Activated T-helper 1 cell treated with anti-CD3 and anti-CD28 coated beads, Interleukin-12 subunit alpha, Interleukin-12 subunit beta, Interleukin-2, Interleukin-4 antibody, amounts not matched to agents 30 ng/mL and 10 ng/mL and 1 ng/mL, durations not matched to agents 14 hours and 24 hours and 36 hours (primary cell): ENCODE data around the gene GOLGA6L1. TPM values are rescaled to one million over a fixed set of nuclear protein-coding genes. Genes with fewer than 3 reads are reported as not detected.
"Not testable (repeated sequence)": the region's sequence is repeated elsewhere in the genome, so short reads cannot be mapped to it uniquely, and the experiment has no call there.

Source experiments
- DNase-seq: peaks from one replicate; pipeline ENCODE4 v3.0.0; 2021; ENCODE audit warnings: low spot score
- H3K27ac Mint-ChIP-seq: one replicate; pipeline ENCODE4 v1.8.0; 2021; ENCODE audit warnings: mild to moderate bottlenecking, mixed read lengths
- H3K27me3 Mint-ChIP-seq: one replicate; pipeline ENCODE4 v1.8.0; 2022; ENCODE audit warnings: mild to moderate bottlenecking, moderate library complexity, mixed read lengths; ENCODE audit not compliant: insufficient read depth
- H3K36me3 Mint-ChIP-seq: one replicate; pipeline ENCODE4 v1.8.0; 2021; ENCODE audit warnings: low read depth, mixed read lengths
- H3K4me1 Mint-ChIP-seq: one replicate; pipeline ENCODE4 v1.8.0; 2021; ENCODE audit warnings: low read depth, mixed read lengths
- H3K4me3 Mint-ChIP-seq: one replicate; pipeline ENCODE4 v1.8.0; 2021; ENCODE audit warnings: mild to moderate bottlenecking, moderate library complexity, mixed read lengths
- H3K9me3 Mint-ChIP-seq: one replicate; pipeline ENCODE4 v1.8.0; 2021; ENCODE audit warnings: mixed read lengths
- intact Hi-C: fragments of 100-400 bp; cut with micrococcal nuclease; formaldehyde crosslinking; loops from one replicate; pipeline ENCODE4 v1.15.1; 2024
- total RNA-seq: library from RNA; stranded (reverse); gene quantifications from 2 replicates; pipeline ENCODE4 v1.2.3, GENCODE V29; 2022

Gene GOLGA6L1, protein sequence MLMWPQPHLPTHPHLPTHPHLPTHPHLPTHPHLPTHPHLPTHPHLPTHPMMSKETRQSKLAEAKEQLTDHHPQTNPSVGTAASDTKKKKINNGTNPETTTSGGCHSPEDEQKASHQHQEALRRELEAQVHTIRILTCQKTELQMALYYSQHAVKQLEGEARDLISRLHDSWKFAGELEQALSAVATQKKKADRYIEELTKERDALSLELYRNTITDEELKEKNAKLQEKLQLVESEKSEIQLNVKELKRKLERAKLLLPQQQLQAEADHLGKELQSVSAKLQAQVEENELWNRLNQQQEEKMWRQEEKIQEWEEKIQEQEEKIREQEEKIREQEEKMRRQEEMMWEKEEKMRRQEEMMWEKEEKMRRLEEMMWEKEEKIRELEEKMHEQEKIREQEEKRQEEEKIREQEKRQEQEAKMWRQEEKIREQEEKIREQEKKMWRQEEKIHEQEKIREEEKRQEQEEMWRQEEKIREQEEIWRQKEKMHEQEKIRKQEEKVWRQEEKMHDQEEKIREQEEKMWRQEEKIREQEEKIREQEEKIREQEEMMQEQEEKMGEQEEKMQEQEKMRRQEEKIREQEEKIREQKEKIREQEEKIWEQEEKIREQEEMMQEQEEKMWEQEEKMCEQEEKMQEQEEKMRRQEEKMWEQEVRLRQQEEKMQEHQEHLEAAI
- not detected in 2 replicates for total RNA-seq

DNA sequence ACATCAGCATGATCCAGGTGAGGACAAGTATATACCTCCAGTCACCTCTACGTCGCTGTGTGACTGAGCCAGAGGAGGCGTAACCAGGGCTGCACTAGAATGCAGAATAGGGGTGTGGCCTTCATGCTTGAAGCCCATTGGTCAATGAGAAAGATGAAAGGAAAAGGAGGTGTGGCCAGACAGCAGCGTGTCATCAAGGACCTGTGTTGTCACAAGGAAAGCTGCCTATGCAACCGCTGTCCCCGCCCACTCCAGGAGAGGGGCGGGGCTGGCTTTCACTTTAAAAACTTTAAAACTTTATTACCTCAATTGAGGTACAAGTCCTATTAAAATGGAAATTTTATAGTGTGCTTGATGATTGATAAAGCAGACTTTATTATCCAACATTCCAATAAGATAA lies at the start of gene GOLGA6L1:
Gene GOLGA6L1 (minus strand): TSS at position 101 of the 400 bp plus-strand sequence. CDS start 91 bp downstream, at position 10.
- DNase-seq, H3K27me3 Mint-ChIP-seq, H3K4me1 Mint-ChIP-seq, intact Hi-C loops, H3K36me3 Mint-ChIP-seq, H3K9me3 Mint-ChIP-seq, H3K4me3 Mint-ChIP-seq, H3K27ac Mint-ChIP-seq: not testable (repeated sequence)

DNA sequence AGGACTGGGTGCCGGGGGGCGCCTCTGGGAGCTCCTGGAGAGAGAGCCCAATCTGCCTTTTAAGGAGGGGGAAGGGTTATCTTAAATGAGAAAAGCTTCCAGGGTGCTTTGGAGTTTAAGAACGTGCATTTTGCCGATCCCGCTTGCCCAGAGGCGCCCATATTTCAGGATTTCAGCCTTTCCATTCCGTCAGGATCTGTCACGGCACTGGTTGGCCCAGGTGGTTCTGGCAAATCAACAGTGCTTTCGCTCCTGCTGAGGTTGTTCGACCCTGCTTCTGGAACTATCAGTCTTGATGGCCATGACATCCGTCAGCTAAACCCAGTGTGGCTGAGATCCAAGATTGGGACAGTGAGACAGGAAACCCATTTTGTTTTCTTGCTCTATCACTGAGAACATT lies 44.6 kb upstream of the GOLGA6L1 start:
- not testable (repeated sequence) for H3K4me1 Mint-ChIP-seq

DNA sequence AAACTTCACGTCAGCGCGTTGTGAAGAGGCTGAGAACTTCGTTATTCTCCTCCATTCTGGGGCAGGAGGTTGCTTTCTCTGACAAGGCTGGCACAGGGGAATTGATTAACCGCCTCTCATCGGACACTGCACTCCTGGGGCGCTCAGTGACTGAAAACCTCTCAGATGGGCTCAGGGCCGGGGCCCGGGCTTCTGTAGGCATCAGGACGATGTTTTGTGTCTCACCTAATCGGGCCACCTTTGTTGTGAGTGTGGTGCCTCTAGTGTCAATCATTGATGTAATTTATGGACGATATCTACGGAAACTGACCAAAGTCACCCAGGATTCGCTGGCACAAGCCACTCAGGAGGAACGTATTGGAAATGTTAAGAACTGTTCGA lies 43.9 kb upstream of the GOLGA6L1 start:
- H3K4me3 Mint-ChIP-seq, H3K27me3 Mint-ChIP-seq, intact Hi-C loops, H3K27ac Mint-ChIP-seq, H3K4me1 Mint-ChIP-seq, H3K9me3 Mint-ChIP-seq, H3K36me3 Mint-ChIP-seq, DNase-seq: not testable (repeated sequence)

More for the DNA sequence above, 44.6 kb upstream of the GOLGA6L1 start:
- H3K27ac Mint-ChIP-seq, H3K9me3 Mint-ChIP-seq, DNase-seq, intact Hi-C loops, H3K27me3 Mint-ChIP-seq, H3K36me3 Mint-ChIP-seq, H3K4me3 Mint-ChIP-seq: not testable (repeated sequence)

- H3K36me3 Mint-ChIP-seq, DNase-seq, H3K27ac Mint-ChIP-seq, intact Hi-C loops, H3K4me1 Mint-ChIP-seq, H3K4me3 Mint-ChIP-seq, H3K27me3 Mint-ChIP-seq, H3K9me3 Mint-ChIP-seq: not testable (repeated sequence)
Observed at GRCh38 chr15:23179768-23180546, 43.3 kb upstream of the GOLGA6L1 start.

- H3K27ac Mint-ChIP-seq, H3K36me3 Mint-ChIP-seq, H3K4me3 Mint-ChIP-seq, H3K9me3 Mint-ChIP-seq, H3K4me1 Mint-ChIP-seq, DNase-seq, intact Hi-C loops, H3K27me3 Mint-ChIP-seq: not testable (repeated sequence)
Observed at GRCh38 chr15:23176683-23177082, 40.1 kb upstream of the GOLGA6L1 start.

- H3K4me3 Mint-ChIP-seq, H3K27me3 Mint-ChIP-seq, DNase-seq, intact Hi-C loops, H3K4me1 Mint-ChIP-seq, H3K27ac Mint-ChIP-seq, H3K36me3 Mint-ChIP-seq, H3K9me3 Mint-ChIP-seq: not testable (repeated sequence)
Observed at GRCh38 chr15:23175606-23176005, 39.0 kb upstream of the GOLGA6L1 start.

DNA sequence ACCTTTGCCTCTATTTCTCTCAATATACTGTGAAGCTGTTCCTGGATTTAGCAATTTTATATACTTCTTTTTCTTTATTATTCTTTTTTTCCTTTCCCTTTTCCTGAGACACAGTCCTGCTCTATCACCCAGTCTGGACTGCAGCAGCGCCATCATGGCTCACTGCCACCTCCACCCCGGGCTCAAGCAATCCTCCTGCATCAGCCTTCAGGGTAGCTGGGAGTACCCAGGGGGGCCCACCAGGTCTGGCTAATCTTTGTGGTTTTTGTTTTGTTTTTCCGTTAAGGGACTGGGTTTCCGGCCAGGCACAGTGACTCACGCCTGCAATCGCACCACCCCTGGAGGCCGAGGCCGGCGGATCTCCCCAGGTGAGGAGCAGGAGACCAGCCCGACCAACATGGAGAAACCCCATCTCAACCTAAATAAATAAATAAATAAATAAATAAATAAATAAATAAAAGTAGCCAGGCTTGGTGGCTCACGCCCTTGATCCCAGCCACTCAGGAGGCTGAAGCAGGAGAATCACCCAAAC lies 38.1 kb upstream of the GOLGA6L1 start:
- DNase-seq, H3K4me3 Mint-ChIP-seq, H3K27ac Mint-ChIP-seq, H3K27me3 Mint-ChIP-seq, H3K4me1 Mint-ChIP-seq, H3K36me3 Mint-ChIP-seq, intact Hi-C loops, H3K9me3 Mint-ChIP-seq: not testable (repeated sequence)

DNA sequence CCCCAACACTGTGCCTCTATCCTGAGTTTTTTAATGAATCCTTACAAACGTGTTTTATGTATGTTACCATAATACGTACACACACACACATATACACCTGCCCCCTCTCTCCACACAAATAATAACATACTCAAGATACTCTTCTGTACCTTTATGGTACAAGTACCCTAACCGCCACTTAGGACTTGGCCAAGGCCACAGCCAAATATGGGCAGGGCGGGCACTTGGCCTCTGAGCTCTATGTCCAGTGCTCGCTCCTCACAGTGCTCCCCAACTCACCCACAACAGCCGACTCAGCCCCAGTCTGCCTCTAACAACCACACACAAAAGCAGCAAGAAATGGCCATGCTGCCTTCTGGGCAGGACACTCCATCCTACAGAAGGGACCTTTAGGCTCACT lies 3.8 kb downstream of the GOLGA6L1 start:
- H3K4me1 Mint-ChIP-seq, H3K27ac Mint-ChIP-seq, H3K9me3 Mint-ChIP-seq, H3K36me3 Mint-ChIP-seq, H3K4me3 Mint-ChIP-seq, DNase-seq, H3K27me3 Mint-ChIP-seq, intact Hi-C loops: not testable (repeated sequence)

- Mint-ChIP-seq H3K9me3 (no peaks in the 10 kb centered on the region), H3K4me1 (no peaks in the 10 kb centered on the region), H3K4me3 (no peak overlapping the region), H3K27me3 (peaks cover 2% of the 10 kb centered on the region), H3K36me3 (no peaks in the 10 kb centered on the region), H3K27ac (no peak overlapping the region)
- DNase-seq = no peak
- intact Hi-C loops = no loop called here
Observed at GRCh38 chr15:23118208-23118607, 18.4 kb downstream of the GOLGA6L1 start.

GRCh38 chr15:23095796-23096195 lies 40.8 kb downstream of the GOLGA6L1 start:
- no peaks in the 10 kb centered on the region for H3K27me3 Mint-ChIP-seq
- no peaks in the 10 kb centered on the region for H3K36me3 Mint-ChIP-seq
- H3K9me3 Mint-ChIP-seq = no peaks in the 10 kb centered on the region
- no peak for DNase-seq
- no peak overlapping the region for H3K27ac Mint-ChIP-seq
- intact Hi-C loops = no loop called here
- H3K4me1 Mint-ChIP-seq = no peaks in the 10 kb centered on the region
- H3K4me3 Mint-ChIP-seq = no peak overlapping the region

- no peak overlapping the region for H3K27ac Mint-ChIP-seq
- no peaks in the 10 kb centered on the region for H3K36me3 Mint-ChIP-seq
- no peak for DNase-seq
- intact Hi-C loops = no loop called here
- peaks cover 10% of the 10 kb centered on the region for H3K27me3 Mint-ChIP-seq
- H3K4me3 Mint-ChIP-seq = no peak overlapping the region
- no peaks in the 10 kb centered on the region for H3K9me3 Mint-ChIP-seq
- H3K4me1 Mint-ChIP-seq = no peaks in the 10 kb centered on the region
Observed at GRCh38 chr15:23083115-23083514, 53.5 kb downstream of the GOLGA6L1 start.

DNA sequence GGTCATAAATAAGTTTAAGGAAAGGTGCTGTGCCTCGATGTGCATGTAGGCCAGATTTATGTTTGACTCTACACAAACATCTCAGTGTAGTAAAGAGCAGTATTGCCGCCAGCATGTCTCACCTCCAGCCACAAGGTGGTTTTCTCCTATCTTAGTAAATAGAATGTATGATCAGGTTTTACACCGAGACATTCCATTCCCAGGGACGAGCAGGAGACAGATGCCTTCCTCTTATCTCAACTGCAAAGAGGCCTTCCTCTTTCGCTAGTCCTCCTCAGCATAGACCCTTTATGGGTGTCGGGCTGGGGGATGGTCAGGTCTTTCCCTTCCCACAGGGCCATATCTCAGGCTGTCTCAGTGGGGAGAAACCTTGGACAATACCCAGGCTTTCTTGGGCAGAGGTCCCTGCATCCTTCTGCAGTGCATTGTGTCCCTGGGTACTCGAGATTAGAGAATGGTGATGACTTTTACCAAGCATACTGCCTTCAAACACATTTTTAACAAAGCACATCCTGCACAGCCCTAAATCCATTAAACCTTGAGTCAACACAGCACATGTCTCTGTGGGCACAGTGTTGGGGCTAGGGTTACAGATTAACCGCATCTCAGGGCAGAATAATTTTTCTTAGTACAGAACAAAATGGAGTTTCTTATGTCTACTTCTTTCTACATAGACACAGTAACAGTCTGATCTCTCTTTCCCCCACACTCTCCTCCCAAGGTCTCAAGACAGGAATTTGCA lies 54.5 kb downstream of the GOLGA6L1 start:
- H3K4me3 Mint-ChIP-seq, intact Hi-C loops, H3K9me3 Mint-ChIP-seq, H3K4me1 Mint-ChIP-seq, H3K27ac Mint-ChIP-seq, H3K36me3 Mint-ChIP-seq, DNase-seq: not testable (repeated sequence)
- peaks cover 10% of the 10 kb centered on the region for H3K27me3 Mint-ChIP-seq
